Fibroblast of lung (primary cell): ENCODE data around the gene WWOX. TPM values are rescaled to one million over a fixed set of nuclear protein-coding genes. Genes with fewer than 3 reads are reported as not detected.

Source experiments
- DNase-seq, 2 donors: peaks; one replicate each; pipeline versions ENCODE4 v3.0.0 to v3.0.0-alpha.2; 2010; ENCODE audit warnings: low read depth in 2 of 2
- H2AFZ ChIP-seq: 2 replicates; pipeline ENCODE4 v1.5.1; 2012; ENCODE audit warnings: low read length, control low read depth, inconsistent platforms
- H3K27ac ChIP-seq: 2 replicates; pipeline ENCODE4 v1.5.1; 2011; ENCODE audit warnings: low read length, control low read depth; ENCODE audit not compliant: insufficient read depth
- H3K27me3 ChIP-seq: 2 replicates; pipeline ENCODE4 v1.5.1; 2011; ENCODE audit warnings: mild to moderate bottlenecking, low read length; ENCODE audit not compliant: control insufficient read depth, insufficient read depth
- H3K36me3 ChIP-seq: 2 replicates; pipeline ENCODE4 v1.5.1; 2011; ENCODE audit warnings: low read length; ENCODE audit not compliant: control insufficient read depth, insufficient read depth
- H3K4me1 ChIP-seq: 2 replicates; pipeline ENCODE4 v1.5.1; 2011; ENCODE audit warnings: low read length; ENCODE audit not compliant: control insufficient read depth, insufficient read depth; ENCODE audit errors: extremely low read depth
- H3K4me2 ChIP-seq: 2 replicates; pipeline ENCODE4 v1.5.1; 2011; ENCODE audit warnings: low read length, control low read depth; ENCODE audit not compliant: insufficient read depth; ENCODE audit errors: extremely low read depth
- H3K4me3 ChIP-seq, 4 experiments: fragments of 200-600 bp in 1 of 4; sonication (generic) in 1 of 4; replicated peaks in 1 of 4; 2 replicates each; pipeline ENCODE4 v1.5.1; 2011 to 2016; ENCODE audit warnings: low read length in 4 of 4, low read depth in 3 of 4, mild to moderate bottlenecking in 3 of 4, control low read depth in 2 of 4, inconsistent platforms in 1 of 4, mixed read lengths in 1 of 4; ENCODE audit not compliant: insufficient read depth in 1 of 4; ENCODE audit errors: control extremely low read depth in 1 of 4
- H3K79me2 ChIP-seq: 2 replicates; pipeline ENCODE4 v1.5.1; 2012; ENCODE audit warnings: mild to moderate bottlenecking, low read length, inconsistent platforms; ENCODE audit not compliant: control insufficient read depth, insufficient read depth
- H3K9ac ChIP-seq: 2 replicates; pipeline ENCODE4 v1.5.1; 2011; ENCODE audit warnings: mild to moderate bottlenecking, low read length, control low read depth; ENCODE audit not compliant: insufficient read depth
- H3K9me3 ChIP-seq: 2 replicates; pipeline ENCODE4 v1.5.1; 2012; ENCODE audit warnings: low read depth, low read length; ENCODE audit not compliant: control insufficient read depth, insufficient read depth
- H4K20me1 ChIP-seq: 2 replicates; pipeline ENCODE4 v1.5.1; 2011; ENCODE audit warnings: low read length; ENCODE audit not compliant: control insufficient read depth, insufficient read depth; ENCODE audit errors: extremely low read depth
- CTCF ChIP-seq, 2 donors: IDR thresholded peaks in 1 of 2; conservative IDR thresholded peaks in 1 of 2; 1 replicate in 1 of 2; 2 replicates in 1 of 2; pipeline ENCODE4 v1.5.1; 2011 to 2012; ENCODE audit warnings: low read length in 2 of 2, control low read depth in 1 of 2, inconsistent platforms in 1 of 2, low read depth in 1 of 2, mild to moderate bottlenecking in 1 of 2
- EZH2 ChIP-seq: IDR thresholded peaks from 2 replicates; pipeline ENCODE4 v1.5.1; 2012; ENCODE audit warnings: low read length, control low read depth, mild to moderate bottlenecking; ENCODE audit errors: missing control alignments
- polyA plus RNA-seq, 2 donors: library from polyadenylated mRNA; depleted of rRNA in 1 of 2; stranded (reverse) in 1 of 2; unstranded in 1 of 2; fragments of >200 nt; gene quantifications; 2 replicates each; pipeline ENCODE4 v1.2.1, GENCODE V29; 2011 to 2012; ENCODE audit warnings: missing spikeins in 1 of 2
- total RNA-seq: library from RNA; depleted of rRNA; stranded (reverse); fragments of >200 nt; gene quantifications from 2 replicates; pipeline ENCODE4 v1.2.1, GENCODE V29; 2014

The WWOX gene
- total and polyA plus RNA-seq, 2 donors (not counting 1 experiment from before 2014, with no cell fraction given) = 5.6 to 16.3 TPM

DNA sequence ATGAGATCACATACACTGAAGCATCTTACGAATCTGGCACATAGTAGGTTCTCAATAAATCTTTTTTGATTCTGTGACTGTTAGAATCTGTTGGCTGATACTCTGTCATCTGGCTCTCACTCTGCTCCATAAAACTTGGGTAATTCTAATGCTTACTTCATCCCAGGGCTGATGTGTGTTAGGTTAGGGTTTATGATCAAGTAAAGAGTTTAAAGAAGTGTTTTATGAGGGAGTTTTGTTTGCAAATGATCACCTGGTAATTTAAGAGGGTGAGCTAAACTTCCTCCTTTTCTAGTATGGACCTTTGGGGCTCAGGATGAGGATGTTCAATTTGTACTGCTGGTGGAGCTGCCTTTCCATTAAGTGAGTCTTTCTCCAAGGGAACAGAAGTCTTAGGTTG, 364.1 kb downstream of the WWOX start:
- H3K27ac ChIP-seq = no peak overlapping the region
- TF ChIP-seq EZH2 (no peak), CTCF (conservative IDR thresholded peaks at IDR 0.05 in 1 of 2, IDR thresholded peaks at IDR 0.05 in 1 of 2; ENCODE audit: low read depth in 1 of 2, low read length in 2 of 2) (no peak)
- no peaks in the 10 kb centered on the region for H3K9me3 ChIP-seq
- no peaks in the 10 kb centered on the region for H4K20me1 ChIP-seq
- no peaks in the 10 kb centered on the region for H3K27me3 ChIP-seq
- H3K9ac ChIP-seq = no peak overlapping the region
- H3K4me3 ChIP-seq = no peak overlapping the region
- no peaks in the 10 kb centered on the region for H3K36me3 ChIP-seq
- no peak overlapping the region for H3K4me2 ChIP-seq
- no peaks in the 10 kb centered on the region for H3K4me1 ChIP-seq
- H3K79me2 ChIP-seq = no peaks in the 10 kb centered on the region
- H2AFZ ChIP-seq = no peak overlapping the region
- no peak for DNase-seq

DNA sequence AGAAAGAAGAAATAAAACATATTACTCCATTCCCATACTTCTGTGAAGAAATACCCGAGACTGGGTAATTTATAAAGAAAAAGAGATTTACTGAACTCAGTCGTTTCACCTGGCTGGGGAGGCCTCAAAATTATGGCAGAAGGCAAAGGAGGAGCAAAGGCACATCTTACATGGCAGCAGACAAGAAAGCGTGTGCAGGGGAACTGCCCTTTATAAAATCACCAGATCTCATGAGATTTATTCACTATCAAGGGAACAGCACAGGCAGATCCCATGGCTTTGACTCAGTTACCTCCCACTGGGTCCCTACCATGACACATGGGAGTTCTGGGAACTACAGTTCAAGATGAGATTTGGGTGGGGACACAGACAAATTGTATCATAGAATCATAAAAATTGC, 365.4 kb downstream of the WWOX start:
- Histone ChIP-seq H3K4me2 (no peak overlapping the region), H3K4me1 (no peaks in the 10 kb centered on the region), H3K79me2 (no peaks in the 10 kb centered on the region), H3K36me3 (no peaks in the 10 kb centered on the region), H3K9me3 (no peaks in the 10 kb centered on the region), H3K27ac (no peak overlapping the region), H3K9ac (no peak overlapping the region), H2AFZ (no peak overlapping the region), H3K4me3 (no peak overlapping the region), H4K20me1 (no peaks in the 10 kb centered on the region), H3K27me3 (no peaks in the 10 kb centered on the region)
- DNase-seq = no peak
- no peak for TF ChIP-seq EZH2
- no peak for TF ChIP-seq CTCF (conservative IDR thresholded peaks at IDR 0.05 in 1 of 2, IDR thresholded peaks at IDR 0.05 in 1 of 2; ENCODE audit: low read depth in 1 of 2, low read length in 2 of 2)

GRCh38 chr16:78465730-78466129, 366.3 kb downstream of the WWOX start:
- no peak overlapping the region for H3K27ac ChIP-seq
- no peak overlapping the region for H3K9ac ChIP-seq
- H4K20me1 ChIP-seq = no peaks in the 10 kb centered on the region
- H3K4me1 ChIP-seq = no peaks in the 10 kb centered on the region
- no peak overlapping the region for H2AFZ ChIP-seq
- no peaks in the 10 kb centered on the region for H3K27me3 ChIP-seq
- H3K4me2 ChIP-seq = no peak overlapping the region
- H3K79me2 ChIP-seq = no peaks in the 10 kb centered on the region
- DNase-seq = no peak
- no peak for TF ChIP-seq EZH2
- TF ChIP-seq CTCF (conservative IDR thresholded peaks at IDR 0.05 in 1 of 2, IDR thresholded peaks at IDR 0.05 in 1 of 2; ENCODE audit: low read depth in 1 of 2, low read length in 2 of 2) = no peak
- no peaks in the 10 kb centered on the region for H3K36me3 ChIP-seq
- H3K4me3 ChIP-seq = no peak overlapping the region
- H3K9me3 ChIP-seq = no peaks in the 10 kb centered on the region
